Lung microvascular endothelial cell (primary cell): Measurements from ENCODE around the gene HBS1L. TPM values are rescaled to one million over a fixed set of nuclear protein-coding genes. Genes with fewer than 3 reads are reported as not detected.

Experiments used
- DNase-seq, 2 donors: peaks; one replicate each; pipeline versions ENCODE4 v3.0.0 to v3.0.0-alpha.2; 2010; ENCODE audit warnings: low read depth in 2 of 2
- total RNA-seq: library from RNA; depleted of rRNA; stranded (reverse); fragments of >200 nt; gene quantifications from 2 replicates; pipeline ENCODE4 v1.2.1, GENCODE V29; 2014

The HBS1L gene
- total RNA-seq, 1 donor from 2014 or later: 74.8 TPM

DNA sequence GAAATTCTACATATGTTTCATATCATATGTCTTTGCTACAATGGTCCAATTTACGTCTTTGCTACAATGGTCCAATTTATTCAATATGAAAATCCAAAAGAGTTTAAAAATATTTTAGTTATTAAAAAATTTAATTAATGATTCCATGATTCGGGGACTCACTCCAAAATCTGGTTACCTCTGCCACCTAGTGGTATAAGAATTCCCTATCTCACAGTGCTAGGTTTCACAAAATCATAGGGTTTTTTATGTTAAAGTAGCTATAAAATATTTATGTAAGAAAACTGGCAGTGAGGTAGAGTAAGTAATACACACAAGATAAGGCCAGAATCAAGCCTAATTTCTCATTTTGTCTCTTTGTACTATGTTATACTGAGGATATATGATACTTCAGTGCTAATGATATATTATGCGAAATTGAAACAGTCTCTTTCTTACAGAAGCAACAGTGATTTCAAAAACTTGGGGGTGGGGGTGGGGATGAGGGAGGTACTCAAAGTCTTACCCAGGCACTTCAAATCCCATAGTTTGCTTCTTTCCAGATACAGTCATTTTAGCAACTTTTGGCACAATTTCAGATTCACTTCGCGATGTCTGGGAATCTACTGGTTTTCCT, 52.3 kb downstream of the HBS1L start:
- DNase-seq: peak; percentile 41 to 42

DNA sequence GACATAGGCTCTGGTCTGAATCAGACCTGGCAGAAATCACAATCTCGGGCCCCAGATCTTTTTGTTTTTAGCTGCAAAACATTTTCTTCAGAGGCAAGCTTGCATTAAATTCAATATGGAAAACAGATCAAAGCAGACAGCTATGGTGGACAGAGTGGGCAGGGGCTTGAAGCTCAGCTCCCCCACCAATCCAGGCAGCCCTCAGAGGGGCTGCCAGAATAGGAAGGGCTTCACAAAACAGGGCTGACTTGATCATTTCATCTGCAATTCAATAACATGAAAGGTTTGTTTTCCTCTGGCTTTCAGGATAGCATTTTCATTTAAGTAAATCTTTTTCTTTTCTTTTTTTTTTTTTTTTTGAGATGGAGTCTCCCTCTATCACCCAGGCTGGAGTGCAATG, 55.5 kb downstream of the HBS1L start:
- DNase-seq: no peak

DNA sequence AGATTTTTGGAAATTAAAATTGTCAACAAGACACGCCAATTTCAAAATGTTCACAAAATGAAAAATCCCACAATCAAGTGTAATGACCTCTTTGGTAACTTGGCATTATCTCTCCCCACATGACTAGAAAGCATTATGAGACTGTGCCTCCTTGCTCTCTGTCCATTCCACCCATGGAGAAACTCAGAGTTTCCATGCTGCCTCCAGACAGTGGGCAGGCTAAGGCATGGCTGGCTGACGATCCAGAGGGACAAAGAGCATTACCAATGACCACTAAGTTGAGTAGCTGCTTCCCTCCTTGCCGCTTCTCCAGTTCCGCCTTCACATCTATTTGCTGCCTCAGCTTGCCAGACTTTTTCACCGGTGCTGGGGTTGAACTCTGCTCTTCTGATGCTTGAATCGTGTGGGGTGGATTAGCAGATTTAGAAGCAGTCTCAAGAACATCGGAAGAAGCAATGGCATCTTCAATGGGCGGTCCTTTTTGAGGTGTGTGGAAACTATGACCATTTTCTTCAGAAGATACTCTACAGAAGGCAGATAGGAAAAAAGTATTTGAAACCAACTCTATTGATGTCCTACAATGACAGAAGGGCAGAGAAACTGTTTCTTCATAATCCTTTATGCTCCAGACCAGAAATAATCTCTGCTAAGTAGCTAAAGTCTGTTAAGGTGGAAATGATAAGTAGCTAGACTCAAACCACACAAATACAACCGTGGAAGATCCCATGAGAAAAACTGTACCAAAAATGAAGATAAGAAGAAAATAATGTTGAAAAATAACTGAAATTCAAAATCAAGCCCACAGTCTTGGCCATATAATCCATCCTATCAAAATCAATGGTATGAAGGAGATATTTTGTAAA, 57.3 kb downstream of the HBS1L start:
- no peak for DNase-seq

DNA sequence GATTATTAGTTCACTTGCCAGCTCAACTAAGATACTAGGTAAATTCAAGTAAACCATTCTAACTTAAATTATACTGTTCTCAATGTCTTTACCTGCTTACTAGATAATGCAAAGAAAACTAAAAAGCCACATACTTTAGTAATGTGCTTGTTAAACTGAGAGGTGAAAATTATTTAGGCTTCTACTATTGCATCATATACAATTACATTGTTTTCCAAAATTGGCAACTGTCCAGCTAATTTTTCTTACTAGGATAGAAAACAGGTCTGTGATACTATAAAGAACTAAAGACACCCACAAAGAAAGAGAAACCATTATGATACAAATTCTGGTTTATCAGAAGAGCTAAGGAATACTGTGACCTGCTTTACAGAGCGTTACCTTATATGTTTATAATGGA, 59.1 kb downstream of the HBS1L start:
- peak; percentile 44 to 56 for DNase-seq

DNA sequence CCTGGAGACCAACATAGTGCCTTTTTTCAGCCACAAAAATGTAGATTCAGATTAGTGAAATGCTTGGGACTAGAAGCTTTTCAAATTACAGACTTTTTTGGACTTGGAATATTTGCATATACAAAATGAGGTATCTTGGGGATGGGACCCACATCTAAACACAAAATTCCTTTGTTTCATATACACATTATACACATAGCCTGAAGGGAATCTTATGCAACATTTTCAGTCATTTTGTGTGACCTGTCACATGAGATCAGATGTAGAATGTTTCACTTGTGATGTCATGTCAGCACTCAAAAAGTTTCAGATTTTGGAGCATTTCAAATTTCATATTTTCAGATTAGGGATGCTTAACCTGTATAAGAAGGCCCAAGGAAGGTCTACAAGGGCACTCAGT, 60.2 kb downstream of the HBS1L start:
- DNase-seq: no peak

DNA sequence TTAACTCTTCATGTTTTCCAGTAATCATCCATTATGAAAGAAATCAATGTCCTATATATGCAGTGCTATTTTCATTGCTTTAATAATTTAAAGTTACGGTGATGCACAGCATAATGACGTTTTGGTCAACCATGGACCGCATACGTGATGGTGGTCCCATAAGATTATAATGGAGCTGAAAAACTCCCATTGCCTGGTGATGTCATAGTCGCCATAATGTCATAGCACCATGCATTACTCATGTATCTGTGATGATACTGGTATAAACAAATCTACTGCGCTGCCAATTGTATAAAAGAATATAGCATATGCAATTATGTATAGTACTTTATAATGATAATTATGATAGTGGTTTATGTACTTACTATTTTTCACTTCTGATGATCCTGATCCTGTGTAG, 62.5 kb downstream of the HBS1L start:
- no peak for DNase-seq

DNA sequence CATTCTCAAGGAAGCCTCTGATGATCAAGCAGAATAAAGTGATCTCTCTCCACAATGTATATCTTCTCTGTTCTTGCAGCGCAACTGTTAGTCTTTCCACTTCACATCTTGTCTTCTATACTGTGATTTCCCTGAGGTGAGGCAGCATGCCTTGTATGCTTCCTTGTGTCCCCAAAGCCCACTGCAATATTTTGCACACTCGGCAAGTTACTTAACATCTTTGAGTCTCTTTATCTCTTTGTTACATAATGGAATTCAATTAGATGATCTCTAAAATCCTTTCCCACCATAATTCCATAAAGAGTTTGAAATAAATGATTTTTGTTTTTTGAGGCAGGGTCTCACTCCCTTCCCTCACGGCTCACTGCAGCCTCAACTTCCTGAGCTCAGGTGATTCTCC, 64.4 kb downstream of the HBS1L start:
- DNase-seq: no peak

DNA sequence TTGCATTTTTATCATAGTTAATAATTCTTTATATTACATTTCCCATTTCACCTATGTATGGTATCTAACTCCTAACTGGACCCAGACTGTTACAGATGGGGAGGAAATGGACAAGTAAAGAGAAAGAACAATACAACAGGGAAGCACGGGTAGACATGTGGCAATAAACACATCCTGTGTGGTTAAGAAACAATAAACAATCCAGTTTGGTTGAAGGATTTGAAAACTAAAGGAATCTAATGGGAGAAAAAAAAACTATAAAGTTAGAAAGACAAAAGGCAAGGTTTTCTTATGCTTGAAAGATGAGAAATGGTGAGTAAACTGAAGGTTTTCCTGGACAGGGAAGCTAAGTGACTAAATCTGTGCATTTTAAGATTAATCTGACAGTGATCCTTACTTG, 69.8 kb downstream of the HBS1L start:
- DNase-seq: peak; percentile 65 to 86

DNA sequence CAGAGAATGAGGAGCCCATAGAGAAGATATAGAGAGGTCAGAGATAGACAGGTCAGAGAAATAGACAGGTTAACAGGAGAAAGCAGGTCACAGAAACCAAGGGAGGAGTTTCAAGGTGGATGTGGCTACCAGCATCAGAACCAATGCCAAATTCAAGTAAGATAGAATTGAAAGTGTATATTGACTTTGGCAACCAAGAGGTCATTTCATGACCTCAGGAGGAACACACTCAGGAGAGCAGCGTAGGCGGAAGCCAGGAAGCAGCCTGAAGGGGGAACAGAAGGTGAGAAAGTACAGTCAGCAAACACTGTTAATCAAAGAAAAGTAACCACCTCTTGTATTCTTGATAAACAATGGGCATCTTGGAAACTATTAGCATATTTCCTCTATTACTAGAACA, 70.8 kb downstream of the HBS1L start:
- DNase-seq: no peak

DNA sequence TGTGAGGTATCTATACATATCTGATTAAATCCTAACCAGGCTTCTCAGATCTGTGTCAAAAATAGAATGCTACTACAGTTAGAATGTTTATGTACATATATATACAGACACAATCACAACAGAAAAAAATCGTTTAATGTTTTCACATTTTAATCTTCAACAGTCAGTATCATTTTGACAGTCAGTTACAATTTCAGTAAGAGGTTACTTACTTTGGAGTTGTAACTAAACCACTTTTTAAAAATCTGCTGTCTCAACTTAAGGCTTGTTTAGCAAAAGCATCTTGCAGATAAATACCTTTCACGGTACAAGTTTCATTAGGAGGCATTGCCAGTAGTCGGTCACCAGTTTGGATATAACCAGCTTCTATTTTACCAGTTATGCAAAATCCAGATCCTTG, 72.5 kb downstream of the HBS1L start:
- DNase-seq: no peak

DNA sequence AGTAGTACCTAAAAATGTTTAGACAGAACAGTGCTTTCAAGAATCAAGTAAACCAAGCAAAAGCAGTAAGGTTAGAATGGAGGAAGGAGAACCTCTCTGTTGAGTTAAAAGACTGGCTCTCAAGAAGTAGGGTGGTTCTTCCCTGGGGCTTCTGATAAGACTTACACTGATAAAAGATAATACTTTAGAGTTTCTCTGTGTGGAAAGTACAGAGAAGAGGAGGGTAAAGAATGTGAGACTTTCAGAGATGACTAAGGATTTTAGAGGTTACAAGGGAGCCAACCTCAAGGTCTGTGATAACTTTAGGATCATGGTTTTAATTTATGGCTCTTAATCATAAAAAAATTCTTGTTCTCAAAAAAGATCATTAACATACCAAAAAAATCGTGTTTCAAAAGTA, 73.8 kb downstream of the HBS1L start:
- no peak for DNase-seq

DNA sequence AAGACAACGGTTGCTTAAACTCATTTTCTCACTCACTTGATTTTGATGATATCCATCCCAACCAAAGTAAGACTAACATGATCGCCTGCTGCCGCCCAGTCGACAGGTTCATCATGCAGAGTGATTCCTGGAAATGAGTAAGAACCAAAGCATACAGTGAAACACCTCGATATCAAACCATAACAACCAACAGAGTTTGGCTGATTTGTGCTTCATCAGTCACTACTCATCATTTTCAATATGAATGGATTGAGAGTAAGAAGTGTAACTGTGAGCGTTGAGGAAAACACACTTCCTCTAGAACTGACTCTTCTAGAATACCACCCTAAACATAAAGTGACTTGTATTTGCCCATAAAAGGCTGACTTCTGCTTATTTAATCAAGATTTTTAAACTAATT, 75.5 kb downstream of the HBS1L start:
- no peak for DNase-seq

DNA sequence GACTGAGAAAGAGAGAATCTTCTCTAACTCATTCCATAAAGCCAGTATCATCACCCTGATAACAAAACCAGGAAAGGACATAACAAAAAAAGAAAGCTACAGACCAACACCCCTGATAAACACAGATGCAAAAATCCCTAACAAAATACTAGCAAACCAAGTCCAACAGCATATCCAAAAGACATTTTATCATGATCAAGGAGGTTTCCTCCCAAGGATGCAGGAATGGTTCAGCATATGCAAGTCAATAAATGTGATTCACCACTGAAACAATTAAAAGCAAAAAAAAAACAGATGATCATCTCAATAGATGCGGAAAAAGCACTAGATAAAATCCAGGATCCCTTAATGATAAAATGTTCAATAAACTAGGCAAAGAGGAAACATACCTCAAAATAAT, 80.3 kb downstream of the HBS1L start:
- no peak for DNase-seq

DNA sequence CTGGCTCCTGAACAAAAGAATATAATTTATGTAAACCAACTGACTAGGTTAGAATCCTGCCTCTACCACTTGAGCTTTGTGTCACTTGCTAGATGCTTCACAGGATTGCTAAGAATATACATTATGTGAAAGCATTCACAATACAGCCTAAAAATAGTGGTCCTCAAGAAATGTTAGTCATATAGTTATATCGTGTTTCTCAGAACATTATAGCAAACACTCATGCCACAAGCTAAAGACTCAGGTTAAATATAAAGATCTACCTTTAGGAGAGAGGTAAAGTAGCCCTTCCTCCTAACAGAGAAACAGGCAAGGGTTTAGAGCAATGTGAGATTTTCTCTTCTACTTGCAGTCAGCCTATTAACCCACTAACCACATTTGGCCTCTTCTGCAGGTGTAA, 86.9 kb downstream of the HBS1L start:
- DNase-seq: no peak

DNA sequence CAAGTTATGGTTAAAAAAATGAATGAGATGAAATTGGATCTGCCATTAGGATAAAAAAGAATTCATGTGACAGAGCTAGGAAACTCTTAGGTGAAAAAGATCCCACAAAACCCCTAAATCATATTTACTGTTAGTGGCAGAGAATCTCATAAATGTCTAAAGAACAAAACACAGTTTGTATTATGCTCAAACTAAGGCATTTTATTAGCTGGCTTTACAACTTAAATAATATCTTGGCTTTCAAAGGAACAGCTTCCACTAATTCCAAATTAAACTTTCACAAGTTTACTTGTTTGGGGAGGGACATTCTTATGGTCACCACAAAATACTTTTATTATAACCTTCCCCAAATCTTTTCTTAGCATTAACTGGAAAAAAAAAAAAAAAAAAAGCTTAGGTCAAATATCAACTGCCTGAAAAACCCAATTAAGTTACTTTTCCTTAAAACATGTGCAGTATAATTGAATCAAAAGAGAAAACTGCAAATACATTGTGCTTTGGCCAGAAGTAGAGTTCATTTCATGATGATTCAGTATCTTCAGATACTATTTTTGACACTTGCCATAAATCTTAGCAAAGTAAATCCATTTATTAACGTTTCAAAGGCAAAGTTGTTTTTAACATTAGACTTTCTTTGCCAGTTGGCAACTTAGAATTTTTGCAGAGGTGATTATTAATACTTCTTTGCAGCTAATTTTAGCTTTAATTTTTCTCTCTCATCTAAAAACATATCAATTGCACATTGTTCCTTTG, 90.0 kb downstream of the HBS1L start:
- DNase-seq: no peak

DNA sequence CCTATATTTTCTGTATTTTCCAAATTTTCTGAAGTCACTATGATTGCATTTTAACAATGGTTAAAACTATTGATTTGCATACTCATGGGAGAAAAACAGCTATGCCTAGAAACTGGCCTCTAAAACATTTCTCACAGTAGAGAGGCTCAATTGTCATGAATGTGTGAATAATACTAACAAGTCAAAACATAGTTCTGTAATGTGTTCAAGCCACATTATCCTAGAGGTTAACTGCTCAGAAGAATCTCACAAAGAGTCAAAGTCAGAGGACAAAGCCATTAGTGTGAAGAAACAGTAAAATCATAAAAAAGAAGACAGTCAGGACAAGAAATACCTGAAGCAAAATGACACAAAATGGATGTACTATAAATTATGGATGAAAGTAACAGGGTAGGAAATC, 92.2 kb downstream of the HBS1L start:
- no peak for DNase-seq

DNA sequence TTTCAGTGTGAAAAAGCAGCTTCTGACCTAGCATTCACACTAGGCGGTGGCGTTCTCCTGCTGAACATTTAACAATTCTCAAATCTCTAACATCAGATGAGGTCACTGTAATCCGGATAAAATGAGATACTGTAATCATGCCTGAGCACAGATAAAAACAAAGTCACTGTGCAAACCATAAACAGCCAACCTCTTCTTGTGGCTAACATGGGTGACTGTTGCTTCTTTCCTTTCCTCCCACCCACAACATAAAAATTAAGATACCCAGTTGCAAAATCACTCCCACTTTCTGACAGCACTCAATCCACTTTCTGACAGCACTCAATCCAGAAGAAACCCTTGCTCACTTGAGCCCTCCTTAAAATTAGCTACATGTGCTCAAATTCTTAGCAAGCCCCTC, 93.3 kb downstream of the HBS1L start:
- no peak for DNase-seq

DNA sequence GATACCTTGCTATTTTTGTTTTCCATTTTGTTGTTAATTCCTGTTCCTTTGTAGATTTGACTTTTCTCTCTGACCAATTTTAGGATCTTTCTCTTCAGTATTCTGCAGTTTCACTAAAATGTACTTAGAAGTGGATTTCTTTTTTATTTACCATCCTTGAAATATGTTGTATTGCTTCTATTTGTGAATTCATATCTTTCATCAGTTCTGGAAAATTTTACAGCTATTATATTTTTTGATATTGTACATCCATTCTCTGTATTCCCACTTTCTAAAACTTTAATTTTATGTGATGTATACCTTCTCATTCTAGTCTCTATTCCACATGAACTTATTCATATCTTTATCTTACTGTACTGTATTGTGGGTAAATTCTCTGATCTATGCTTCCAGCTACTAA, 95.0 kb downstream of the HBS1L start:
- DNase-seq: no peak

DNA sequence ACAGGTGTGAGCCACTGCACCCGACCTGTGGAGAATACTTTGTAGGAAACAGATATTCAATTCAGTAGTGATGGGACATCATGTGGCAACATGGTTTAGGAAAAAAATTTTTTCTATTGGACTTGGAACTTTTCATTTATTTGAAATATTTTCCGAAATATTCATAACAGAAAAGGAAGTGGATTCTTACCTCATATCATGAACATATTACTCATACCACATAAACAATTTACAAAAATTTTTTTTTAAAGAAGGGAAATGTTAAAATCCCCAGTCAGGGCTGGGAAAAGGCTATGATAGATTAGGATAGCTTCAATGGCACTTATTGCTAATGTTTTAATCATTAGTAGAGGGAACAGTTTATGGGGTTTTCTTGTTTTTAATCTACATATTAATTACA, 97.9 kb downstream of the HBS1L start:
- peak; percentile 5 to 11 for DNase-seq

DNA sequence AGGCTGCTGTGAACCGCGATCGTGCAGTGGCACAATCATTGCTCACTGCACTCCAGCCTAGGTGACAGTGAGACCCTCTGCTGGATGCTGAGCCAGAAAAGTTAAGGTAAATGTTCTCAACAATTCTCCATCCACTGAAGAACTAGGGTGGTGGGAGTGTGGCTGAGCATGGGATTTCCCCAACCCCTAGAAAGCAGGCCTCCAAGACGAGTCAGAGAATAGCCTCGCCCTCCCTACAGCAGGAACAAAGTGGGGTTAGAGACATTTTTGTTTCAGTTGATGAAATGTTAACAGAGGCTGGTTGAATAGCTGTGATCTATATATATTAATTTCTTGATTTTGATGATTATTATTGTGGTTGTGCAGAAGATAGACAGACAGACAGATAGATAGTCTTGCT, 98.6 kb downstream of the HBS1L start:
- no peak for DNase-seq

DNA sequence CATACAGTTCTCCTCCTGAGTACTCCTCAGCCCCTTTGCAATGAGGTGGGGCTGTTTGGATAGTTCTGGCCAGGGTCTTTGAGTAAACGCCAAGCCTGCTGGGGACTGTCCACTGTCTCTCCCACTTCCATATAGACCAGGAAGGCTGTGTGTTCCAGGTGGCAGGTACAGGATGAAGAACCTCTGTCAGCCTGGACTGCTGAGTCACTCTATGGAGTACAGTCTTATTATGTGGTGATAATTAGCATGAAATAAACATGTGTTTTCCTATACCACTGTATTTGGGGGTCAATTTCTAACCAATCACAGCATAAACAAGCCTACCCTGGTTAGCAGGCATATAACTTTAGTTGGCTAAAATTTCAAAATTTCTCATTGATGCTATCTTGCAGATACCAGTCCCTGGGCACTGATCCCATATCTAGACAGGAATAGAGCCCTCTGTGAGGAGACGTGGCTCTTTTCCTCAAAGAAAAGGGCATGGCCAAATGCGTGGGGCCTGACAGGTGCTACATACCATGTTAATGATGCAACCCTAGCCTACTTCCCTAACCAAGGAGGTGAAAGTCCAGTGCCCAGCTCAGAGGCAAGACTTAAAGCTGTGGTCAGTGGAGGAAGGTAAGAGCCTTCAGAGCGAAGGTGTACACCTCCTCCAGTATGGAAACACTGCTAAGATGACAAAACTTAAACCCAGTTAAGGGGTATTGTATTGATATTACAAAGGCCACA, 100.2 kb downstream of the HBS1L start:
- DNase-seq: no peak
